CD4-positive, alpha-beta T cell treated with Interleukin-17A for 1 hour (primary cell): Measurements from ENCODE around the gene ZBTB47.

Experiments
- DNase-seq: peaks from one replicate; pipeline ENCODE4 v3.0.0-alpha.2; 2020

Gene ZBTB47

GRCh38 chr3:42701371-42702065, 48.0 kb downstream of the ZBTB47 start:
- DNase-seq: peak; percentile 55

GRCh38 chr3:42702066-42702951, 48.8 kb downstream of the ZBTB47 start, which contains the start of gene HHATL:
HHATL (minus strand) TSS chr3:42702798; CDS start chr3:42700826, 1,972 bp downstream.
- no peak for DNase-seq

GRCh38 chr3:42702982-42703694, 49.6 kb downstream of the ZBTB47 start:
- no peak for DNase-seq

GRCh38 chr3:42703695-42704025, 50.2 kb downstream of the ZBTB47 start:
- DNase-seq: no peak

- no peak for DNase-seq
Measured at GRCh38 chr3:42704136-42704841, 50.8 kb downstream of the ZBTB47 start.

- DNase-seq: no peak
Measured at GRCh38 chr3:42705058-42705767, 51.7 kb downstream of the ZBTB47 start.

- no peak for DNase-seq
Measured at GRCh38 chr3:42705962-42706585, 52.6 kb downstream of the ZBTB47 start.

- no peak for DNase-seq
Measured at GRCh38 chr3:42706721-42707619, 53.5 kb downstream of the ZBTB47 start.

GRCh38 chr3:42707620-42708355, 54.3 kb downstream of the ZBTB47 start:
- no peak for DNase-seq

- DNase-seq: no peak
Measured at GRCh38 chr3:42708611-42709151, 55.2 kb downstream of the ZBTB47 start.

GRCh38 chr3:42709621-42710020, 56.1 kb downstream of the ZBTB47 start:
- DNase-seq: no peak

- no peak for DNase-seq
Measured at GRCh38 chr3:42710323-42711021, 57.0 kb downstream of the ZBTB47 start.

GRCh38 chr3:42711491-42712343, 58.2 kb downstream of the ZBTB47 start:
- no peak for DNase-seq

GRCh38 chr3:42712344-42712648, 58.8 kb downstream of the ZBTB47 start:
- DNase-seq: no peak

- no peak for DNase-seq
Measured at GRCh38 chr3:42712688-42713372, 59.3 kb downstream of the ZBTB47 start.

GRCh38 chr3:42713747-42714146, 60.2 kb downstream of the ZBTB47 start:
- DNase-seq: no peak

GRCh38 chr3:42714171-42714852, 60.8 kb downstream of the ZBTB47 start:
- DNase-seq: no peak
